GM10847 (cell line): ENCODE data around the gene TULP3.

Source experiments
- POLR2A ChIP-seq: IDR thresholded peaks from 2 replicates; pipeline ENCODE4 v1.6.1; 2011; ENCODE audit not compliant: insufficient read length; ENCODE audit errors: extremely low read depth

The TULP3 gene

GRCh38 chr12:2949411-2949810 is 58.7 kb downstream of the TULP3 start:
- no peak for TF ChIP-seq POLR2A

GRCh38 chr12:2955888-2956287 is 65.2 kb downstream of the TULP3 start:
- no peak for TF ChIP-seq POLR2A

DNA sequence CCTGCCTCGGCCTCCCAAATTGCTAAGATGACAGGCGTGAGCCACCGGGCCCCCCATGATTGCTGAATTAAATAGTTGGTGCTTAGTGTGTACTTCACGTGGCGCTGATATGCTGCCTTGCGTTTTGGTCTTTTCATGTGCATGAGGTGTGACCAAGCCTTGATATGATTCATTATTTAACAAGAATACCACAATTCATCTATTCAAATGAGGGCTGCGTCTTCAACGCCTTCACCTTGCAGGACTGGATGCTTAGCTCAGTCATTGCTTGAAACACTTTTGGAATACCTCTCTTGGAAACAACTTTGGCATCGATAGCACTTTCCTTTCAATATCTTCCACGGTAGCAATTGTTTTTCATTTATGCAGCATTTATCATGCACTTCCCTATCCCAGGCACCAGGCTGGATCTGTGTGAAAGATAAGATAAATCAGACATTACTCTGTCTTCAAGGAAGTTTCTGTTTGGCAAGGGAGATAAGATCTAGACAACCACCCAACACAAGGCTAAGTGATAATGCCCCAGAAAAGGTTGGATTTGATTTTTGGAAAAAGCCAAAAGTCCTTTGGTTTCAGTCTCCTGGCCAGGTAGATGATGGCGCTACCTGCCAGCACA is 67.2 kb downstream of the TULP3 start:
- no peak for TF ChIP-seq POLR2A

GRCh38 chr12:2958432-2959191 is 67.9 kb downstream of the TULP3 start:
- no peak for TF ChIP-seq POLR2A

DNA sequence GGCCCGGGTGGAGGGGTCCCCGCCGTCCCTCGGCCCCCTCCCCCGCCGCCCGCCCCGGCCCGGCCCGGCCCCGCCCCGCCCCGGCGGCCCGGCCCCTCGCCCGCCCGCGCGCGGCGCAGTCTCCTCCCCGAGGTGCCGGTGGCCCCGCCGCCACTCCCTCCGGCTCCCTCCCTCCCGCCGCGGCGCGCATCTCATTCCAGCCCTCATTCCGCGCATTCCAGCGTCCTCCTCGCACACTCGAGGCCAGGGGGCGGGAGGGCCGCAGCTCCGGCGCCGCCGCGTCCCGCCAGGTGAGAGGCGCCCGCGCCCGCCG is 68.5 kb downstream of the TULP3 start, which contains the start of gene TEAD4:
Gene TEAD4, plus strand, starts transcription at position 206 of the 313 bp plus-strand sequence.
- TF ChIP-seq POLR2A: no peak

- no peak for TF ChIP-seq POLR2A
Observed at GRCh38 chr12:2959505-2960389, 69.1 kb downstream of the TULP3 start.

- no peak for TF ChIP-seq POLR2A
Observed at GRCh38 chr12:2960390-2960956, 69.8 kb downstream of the TULP3 start.

DNA sequence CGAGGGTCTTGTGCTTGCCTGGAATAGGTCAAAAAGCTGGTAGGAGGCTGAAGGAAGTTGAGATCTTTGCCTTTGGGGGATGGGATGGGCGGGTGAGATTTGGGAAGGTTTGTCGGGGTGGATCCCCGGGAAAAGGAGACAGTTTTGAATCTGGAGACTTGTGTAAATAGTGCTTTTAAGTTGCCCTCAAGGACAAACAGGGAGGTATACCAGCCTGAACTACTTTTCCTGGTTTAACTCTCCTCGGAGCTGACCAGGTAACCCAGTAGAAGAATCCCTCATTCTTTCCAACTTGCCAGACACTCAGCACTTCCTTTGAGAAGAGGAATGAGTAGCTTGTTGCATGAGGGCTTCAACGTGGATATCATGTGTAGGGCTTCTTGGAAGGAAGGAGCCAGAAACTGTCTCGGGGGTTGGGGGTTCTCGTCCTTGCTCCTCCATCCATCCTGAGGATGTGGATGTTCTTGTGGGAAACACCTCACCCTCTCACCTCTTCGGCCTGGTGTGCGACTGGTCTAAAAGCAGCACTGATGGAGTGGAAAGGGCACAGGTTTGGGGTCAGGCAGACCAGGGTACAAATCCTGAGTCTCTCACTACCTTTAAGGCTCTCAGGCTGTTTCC is 70.4 kb downstream of the TULP3 start:
- TF ChIP-seq POLR2A: no peak

DNA sequence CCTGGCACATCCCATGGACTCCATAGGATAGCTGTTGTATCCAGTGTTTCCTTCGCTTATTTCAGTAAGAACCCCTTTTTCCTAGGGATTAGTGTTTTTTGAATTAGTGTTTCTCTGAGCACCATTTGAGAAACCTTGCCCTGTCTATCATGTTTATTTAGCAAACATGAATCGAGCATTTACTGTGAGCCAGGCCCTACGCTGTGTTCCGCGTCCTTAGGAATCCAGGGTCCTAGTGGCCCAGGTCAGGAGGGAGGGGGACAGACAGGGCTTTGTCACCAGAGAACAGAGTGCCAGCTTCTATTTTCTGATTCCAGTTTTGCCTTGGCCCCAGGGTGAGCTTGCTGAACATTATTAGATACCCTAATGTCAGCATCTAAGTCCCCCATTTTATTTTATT is 71.0 kb downstream of the TULP3 start:
- no peak for TF ChIP-seq POLR2A

- TF ChIP-seq POLR2A: no peak
Observed at GRCh38 chr12:2963154-2963759, 72.6 kb downstream of the TULP3 start.

GRCh38 chr12:2963760-2964292 is 73.1 kb downstream of the TULP3 start:
- TF ChIP-seq POLR2A: no peak

GRCh38 chr12:2967651-2968050 is 77.0 kb downstream of the TULP3 start:
- no peak for TF ChIP-seq POLR2A

DNA sequence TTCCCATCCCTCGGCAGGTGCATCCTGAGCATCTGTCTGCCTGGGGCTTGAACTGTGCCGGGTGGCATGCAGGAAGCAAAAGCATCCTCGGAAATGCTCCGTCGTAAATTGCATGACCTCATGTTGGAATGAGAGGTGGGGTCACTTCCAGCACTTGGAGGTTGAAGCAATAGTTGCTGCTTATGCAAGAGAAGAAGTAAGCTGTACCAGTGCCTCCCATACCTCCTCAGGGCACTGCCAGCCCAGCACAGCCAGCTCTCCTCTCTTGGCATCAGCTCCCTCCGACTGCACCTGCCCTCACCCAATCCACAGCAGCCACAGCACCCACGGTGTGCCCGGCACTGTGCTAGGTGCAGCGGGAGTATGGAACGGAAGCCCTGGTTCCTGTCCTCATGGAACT is 80.1 kb downstream of the TULP3 start:
- no peak for TF ChIP-seq POLR2A

DNA sequence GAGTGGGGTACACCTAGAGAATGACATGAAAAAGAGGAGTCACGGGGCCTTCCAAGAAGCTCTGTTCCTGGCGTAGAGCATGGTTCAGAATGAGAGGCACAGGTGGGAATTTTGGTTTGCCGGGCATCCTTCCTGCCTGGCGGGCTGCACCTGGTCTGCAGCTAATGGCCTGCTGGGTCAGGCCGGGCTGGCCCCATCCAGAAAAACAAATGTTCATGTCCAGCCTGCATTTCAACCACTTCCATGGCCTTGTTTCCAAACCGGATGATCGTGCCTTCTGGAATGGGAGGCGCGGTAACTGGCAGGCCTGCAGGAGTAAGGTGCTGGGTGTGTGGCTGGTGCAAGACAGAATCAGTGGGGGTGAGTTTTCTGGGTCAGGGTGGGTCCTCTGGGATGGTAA is 82.9 kb downstream of the TULP3 start:
- TF ChIP-seq POLR2A: no peak
